Loucy (cell line): ENCODE results near the gene NSDHL.
"Not testable (repeated sequence)": the region's sequence is repeated elsewhere in the genome, so short reads cannot be mapped to it uniquely, and the experiment has no call there.

ENCODE experiments used
- H2AFZ ChIP-seq: fragments of 200-600 bp; sonication (generic); 2 replicates; pipeline ENCODE4 v1.6.0; 2016; ENCODE audit warnings: antibody characterized with exemption, mild to moderate bottlenecking, low read length, moderate library complexity
- H3F3A ChIP-seq: fragments of 200-600 bp; 2 replicates; pipeline ENCODE4 v1.6.0; 2016; ENCODE audit warnings: antibody characterized with exemption, low read depth, mild to moderate bottlenecking
- H3K27me3 ChIP-seq: fragments of 200-600 bp; sonication (generic); 2 replicates; pipeline ENCODE4 v1.6.1; 2014; ENCODE audit warnings: low read length, mild to moderate bottlenecking; ENCODE audit not compliant: insufficient read depth, poor library complexity, severe bottlenecking
- H3K36me3 ChIP-seq: fragments of 200-600 bp; sonication (generic); 2 replicates; pipeline ENCODE4 v1.6.1; 2016; ENCODE audit warnings: low read length; ENCODE audit not compliant: insufficient read depth
- H3K4me1 ChIP-seq: fragments of 200-600 bp; sonication (generic); 2 replicates; pipeline ENCODE4 v1.5.1; 2014; ENCODE audit warnings: low read length, mild to moderate bottlenecking; ENCODE audit not compliant: insufficient read depth, poor library complexity, severe bottlenecking
- H3K4me2 ChIP-seq: fragments of 200-600 bp; sonication (generic); 2 replicates; pipeline ENCODE4 v1.6.0; 2014; ENCODE audit warnings: antibody characterized with exemption, low read length, low read depth, mild to moderate bottlenecking; ENCODE audit not compliant: poor library complexity, severe bottlenecking
- H3K4me3 ChIP-seq: fragments of 200-600 bp; sonication (generic); 2 replicates; pipeline ENCODE4 v1.5.1; 2014; ENCODE audit warnings: low read length, mild to moderate bottlenecking, mixed read lengths; ENCODE audit not compliant: poor library complexity, severe bottlenecking
- H3K79me2 ChIP-seq: fragments of 200-600 bp; sonication (generic); 2 replicates; pipeline ENCODE4 v1.6.1; 2014; ENCODE audit warnings: low read length; ENCODE audit not compliant: insufficient read depth
- H3K9ac ChIP-seq: fragments of 200-600 bp; sonication (generic); 2 replicates; pipeline ENCODE4 v1.6.0; 2014; ENCODE audit warnings: mild to moderate bottlenecking, low read depth, low read length, moderate library complexity; ENCODE audit not compliant: poor library complexity, severe bottlenecking
- H3K9me2 ChIP-seq: fragments of 200-600 bp; sonication (generic); replicated peaks from 2 replicates; pipeline ENCODE4 v1.6.1; 2016; ENCODE audit warnings: low read depth, low read length, mixed read lengths
- H3K9me3 ChIP-seq: fragments of 200-600 bp; sonication (generic); 2 replicates; pipeline ENCODE4 v1.6.1; 2014; ENCODE audit warnings: mild to moderate bottlenecking, antibody characterized with exemption, low read length, low read depth; ENCODE audit not compliant: insufficient read depth
- H4K20me1 ChIP-seq: fragments of 200-600 bp; sonication (generic); 2 replicates; pipeline ENCODE4 v1.6.0; 2014; ENCODE audit warnings: antibody characterized with exemption, low read length, mild to moderate bottlenecking; ENCODE audit not compliant: insufficient read depth, poor library complexity, severe bottlenecking
- EZH2phosphoT487 ChIP-seq: fragments of 200-600 bp; IDR thresholded peaks from 2 replicates; pipeline ENCODE4 v1.6.1; 2018; ENCODE audit warnings: antibody characterized with exemption, mild to moderate bottlenecking, moderate library complexity, borderline replicate concordance
- TF ChIP-seq, protein P1 (sequence below): fragments of 200-600 bp; sonication (generic); conservative IDR thresholded peaks from 2 replicates; pipeline ENCODE4 v1.5.1; 2014; ENCODE audit warnings: mild to moderate bottlenecking, antibody characterized with exemption, low read length

Gene NSDHL

DNA sequence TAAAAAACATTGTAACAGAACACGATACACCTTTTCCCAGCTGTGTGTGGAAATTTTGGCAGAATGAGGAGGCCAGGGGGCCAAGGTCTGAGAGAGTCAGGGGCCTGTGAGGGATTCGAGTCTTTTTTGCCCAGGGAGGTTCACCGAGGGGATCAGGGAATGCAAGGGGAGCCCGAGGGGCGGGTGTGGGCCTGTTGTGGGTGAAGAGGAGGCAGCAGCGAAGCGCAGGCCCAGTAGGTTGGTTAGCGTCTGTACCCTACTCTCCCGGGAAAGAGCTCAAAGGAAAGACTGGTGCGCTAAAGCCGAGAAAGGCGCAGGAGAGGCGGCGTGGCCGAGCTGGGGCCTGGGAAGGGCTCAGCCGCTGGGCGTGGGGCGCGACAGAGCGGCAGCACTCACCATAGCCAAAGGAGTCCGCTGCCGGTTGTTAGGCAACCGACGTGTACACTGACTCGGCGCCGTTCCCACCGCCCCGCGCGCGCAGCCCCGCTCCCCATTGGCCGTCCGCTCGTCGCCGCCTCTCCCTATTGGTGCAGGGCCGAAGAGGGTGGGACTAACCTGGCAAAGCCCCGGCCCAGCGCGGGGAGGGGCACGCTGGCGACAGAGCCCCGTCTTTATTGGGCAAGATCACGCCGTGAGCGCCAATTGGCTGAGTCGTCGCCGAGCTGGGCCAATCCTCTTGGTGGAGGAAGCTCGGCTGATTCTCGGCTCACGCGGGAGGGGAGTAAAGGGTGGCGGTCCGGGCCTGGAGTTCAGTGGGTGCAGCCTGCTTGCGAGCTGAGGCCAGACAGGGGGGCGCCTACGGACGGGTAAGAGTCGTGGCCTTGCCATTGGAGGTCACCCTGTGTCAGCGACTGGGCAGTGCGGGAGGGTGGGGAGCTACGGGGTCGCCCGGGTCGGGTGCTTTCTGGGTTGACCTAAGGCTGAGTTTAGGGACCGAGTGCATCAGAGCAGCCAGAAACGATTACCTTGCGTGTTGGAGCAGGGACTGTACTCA is at the start of gene NSDHL, which contains the start of gene CETN2:
Gene NSDHL (plus strand): TSS at position 752 of the 994 bp plus-strand sequence. CDS start 15,262 bp downstream, outside the sequence.
Gene CETN2 (minus strand): TSS at position 446 of the 994 bp plus-strand sequence. CDS start 47 bp downstream, at position 399.
- H3K4me1 ChIP-seq, result peaks cover 15% of the 10 kb centered on the region
- peaks cover 2% of the 10 kb centered on the region for H4K20me1 ChIP-seq
- H3K9me3 ChIP-seq, result no peaks in the 10 kb centered on the region
- H3K79me2 ChIP-seq, result peaks cover 35% of the 10 kb centered on the region
- no peaks in the 10 kb centered on the region for H3K9me2 ChIP-seq
- H3K9ac ChIP-seq, result peak within 1 kb of the TSS; percentile 92
- H3K27me3 ChIP-seq, result no peaks in the 10 kb centered on the region
- peak within 1 kb of the TSS; percentile 92 for H3K4me2 ChIP-seq
- H3K36me3 ChIP-seq, result no peaks in the 10 kb centered on the region
- peak within 1 kb of the TSS; percentile 68; the same call in 1 of the 2 replicates for H2AFZ ChIP-seq
- no peaks in the 10 kb centered on the region for H3F3A ChIP-seq
- H3K4me3 ChIP-seq, result peak within 1 kb of the TSS; percentile 95
- TF ChIP-seq, protein P1, sequence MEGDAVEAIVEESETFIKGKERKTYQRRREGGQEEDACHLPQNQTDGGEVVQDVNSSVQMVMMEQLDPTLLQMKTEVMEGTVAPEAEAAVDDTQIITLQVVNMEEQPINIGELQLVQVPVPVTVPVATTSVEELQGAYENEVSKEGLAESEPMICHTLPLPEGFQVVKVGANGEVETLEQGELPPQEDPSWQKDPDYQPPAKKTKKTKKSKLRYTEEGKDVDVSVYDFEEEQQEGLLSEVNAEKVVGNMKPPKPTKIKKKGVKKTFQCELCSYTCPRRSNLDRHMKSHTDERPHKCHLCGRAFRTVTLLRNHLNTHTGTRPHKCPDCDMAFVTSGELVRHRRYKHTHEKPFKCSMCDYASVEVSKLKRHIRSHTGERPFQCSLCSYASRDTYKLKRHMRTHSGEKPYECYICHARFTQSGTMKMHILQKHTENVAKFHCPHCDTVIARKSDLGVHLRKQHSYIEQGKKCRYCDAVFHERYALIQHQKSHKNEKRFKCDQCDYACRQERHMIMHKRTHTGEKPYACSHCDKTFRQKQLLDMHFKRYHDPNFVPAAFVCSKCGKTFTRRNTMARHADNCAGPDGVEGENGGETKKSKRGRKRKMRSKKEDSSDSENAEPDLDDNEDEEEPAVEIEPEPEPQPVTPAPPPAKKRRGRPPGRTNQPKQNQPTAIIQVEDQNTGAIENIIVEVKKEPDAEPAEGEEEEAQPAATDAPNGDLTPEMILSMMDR, result no peak
- no peak for TF ChIP-seq EZH2phosphoT487

DNA sequence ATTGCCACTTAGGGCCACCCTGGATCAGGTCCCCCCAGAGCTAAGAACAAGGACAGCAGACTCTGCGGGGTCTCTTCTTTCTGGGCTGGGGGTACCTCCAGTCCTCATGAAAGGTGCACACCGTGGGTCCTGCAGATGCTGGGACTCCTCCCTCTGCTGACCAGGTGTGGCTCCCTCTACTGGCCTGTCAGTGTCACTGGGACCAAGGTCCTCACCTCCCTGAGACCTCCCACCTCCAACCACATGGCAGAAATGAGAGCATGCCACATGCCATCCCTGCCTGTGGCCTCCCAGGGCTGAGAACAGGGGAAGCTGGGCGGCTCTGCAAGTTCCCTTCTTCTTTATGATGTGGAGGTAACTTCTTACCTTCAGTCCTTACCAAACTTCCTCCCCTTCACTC is 43.8 kb upstream of the NSDHL start:
- not testable (repeated sequence) for H3K27me3 ChIP-seq, H4K20me1 ChIP-seq, H3K4me1 ChIP-seq, H2AFZ ChIP-seq, H3K9me3 ChIP-seq, H3K79me2 ChIP-seq, H3K9ac ChIP-seq, H3K36me3 ChIP-seq, H3K4me3 ChIP-seq, H3F3A ChIP-seq, H3K9me2 ChIP-seq, H3K4me2 ChIP-seq

DNA sequence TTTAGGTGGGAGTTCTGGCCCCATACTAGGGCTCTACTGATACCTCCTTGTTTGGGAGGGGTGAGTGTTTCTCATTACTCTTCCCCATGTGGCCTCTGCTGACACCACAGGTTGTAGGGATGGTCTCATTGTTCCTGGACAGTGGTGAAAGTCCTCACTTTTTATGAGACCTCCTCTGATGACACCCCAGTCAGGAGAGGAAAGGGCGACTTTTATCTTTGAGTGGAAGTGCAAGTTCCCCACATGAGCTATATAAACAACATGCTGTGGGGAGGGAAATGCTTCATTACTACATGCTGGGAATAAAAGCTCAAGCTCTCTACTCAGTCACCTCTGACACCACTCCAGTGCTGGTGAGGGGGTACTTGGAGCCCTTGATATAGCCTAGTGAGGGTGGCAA is 31.9 kb upstream of the NSDHL start:
- Histone ChIP-seq H3K9ac (no peak overlapping the region), H2AFZ (no peak overlapping the region), H3K4me2 (no peak overlapping the region), H3K27me3 (no peaks in the 10 kb centered on the region), H3K4me3 (no peak overlapping the region), H3K9me2 (no peaks in the 10 kb centered on the region), H3K79me2 (no peaks in the 10 kb centered on the region), H3K4me1 (peaks cover 8% of the 10 kb centered on the region), H3K9me3 (no peaks in the 10 kb centered on the region), H3K36me3 (no peaks in the 10 kb centered on the region), H4K20me1 (no peaks in the 10 kb centered on the region), H3F3A (no peaks in the 10 kb centered on the region)
- no peak for TF ChIP-seq EZH2phosphoT487
- TF ChIP-seq, protein P1, result no peak
